HG03103 (cell line): ENCODE data around the gene KLK4.

ENCODE experiments used
- ATAC-seq: cut with Tn5 transposase; IDR thresholded peaks from one replicate; pipeline ENCODE4 v1.9.1; 2021; ENCODE audit warnings: low read depth; ENCODE audit not compliant: unreplicated experiment

Gene KLK4

GRCh38 chr19:50911206-50912101 is at the start of gene KLK4:
TSS of gene KLK4 (minus strand) at chr19:50911395. CDS start at chr19:50910738, 657 bp downstream.
- ATAC-seq: no peak

GRCh38 chr19:50959731-50960500 is 48.7 kb upstream of the KLK4 start:
- no peak for ATAC-seq

- ATAC-seq: no peak
Observed at GRCh38 chr19:50957587-50957986, 46.4 kb upstream of the KLK4 start.

GRCh38 chr19:50952910-50953309 is 41.7 kb upstream of the KLK4 start, which contains the start of gene KLK5:
TSS of gene KLK5 (minus strand) at chr19:50953038. CDS start at chr19:50952657, 381 bp downstream.
- no peak for ATAC-seq

GRCh38 chr19:50949861-50950260 is 38.7 kb upstream of the KLK4 start:
- ATAC-seq: no peak

- ATAC-seq: no peak
Observed at GRCh38 chr19:50947123-50947522, 35.9 kb upstream of the KLK4 start.

- ATAC-seq: no peak
Observed at GRCh38 chr19:50944795-50945194, 33.6 kb upstream of the KLK4 start.

- ATAC-seq: no peak
Observed at GRCh38 chr19:50943074-50943828, 32.1 kb upstream of the KLK4 start.

GRCh38 chr19:50939596-50939995 is 28.4 kb upstream of the KLK4 start:
- no peak for ATAC-seq

GRCh38 chr19:50933640-50934039 is 22.4 kb upstream of the KLK4 start:
- ATAC-seq: no peak

GRCh38 chr19:50932690-50933083 is 21.5 kb upstream of the KLK4 start:
- no peak for ATAC-seq

- ATAC-seq: no peak
Observed at GRCh38 chr19:50932018-50932689, 21.0 kb upstream of the KLK4 start.

- ATAC-seq: no peak
Observed at GRCh38 chr19:50931023-50931422, 19.8 kb upstream of the KLK4 start.

GRCh38 chr19:50928831-50929230 is 17.6 kb upstream of the KLK4 start:
- no peak for ATAC-seq

GRCh38 chr19:50926144-50926543 is 14.9 kb upstream of the KLK4 start:
- ATAC-seq: no peak

GRCh38 chr19:50925734-50926133 is 14.5 kb upstream of the KLK4 start:
- no peak for ATAC-seq

GRCh38 chr19:50924586-50924985 is 13.4 kb upstream of the KLK4 start:
- ATAC-seq: no peak

GRCh38 chr19:50922317-50922853 is 11.2 kb upstream of the KLK4 start:
- ATAC-seq: no peak

- ATAC-seq: no peak
Observed at GRCh38 chr19:50921426-50922316, 10.5 kb upstream of the KLK4 start.
